HG02970 (cell line): ENCODE data around the gene NRIP3.

Source experiments
- ATAC-seq: cut with Tn5 transposase; IDR thresholded peaks from one replicate; pipeline ENCODE4 v1.9.1; 2021; ENCODE audit warnings: mild to moderate bottlenecking, moderate library complexity, moderate number of reproducible peaks; ENCODE audit not compliant: unreplicated experiment, low FRiP score

Gene NRIP3

GRCh38 chr11:9003573-9004182 lies at the start of gene NRIP3:
Gene NRIP3 (minus strand): TSS chr11:9004001. CDS start chr11:9003935, 66 bp downstream.
- ATAC-seq, result no peak

- ATAC-seq, result no peak
Measured at GRCh38 chr11:9052316-9052715, 48.5 kb upstream of the NRIP3 start.

- ATAC-seq, result no peak
Measured at GRCh38 chr11:9049959-9050358, 46.2 kb upstream of the NRIP3 start.

- no peak for ATAC-seq
Measured at GRCh38 chr11:9047964-9048523, 44.2 kb upstream of the NRIP3 start.

GRCh38 chr11:9046481-9046880 lies 42.7 kb upstream of the NRIP3 start:
- no peak for ATAC-seq

GRCh38 chr11:9042488-9042887 lies 38.7 kb upstream of the NRIP3 start:
- no peak for ATAC-seq

GRCh38 chr11:9041747-9042146 lies 37.9 kb upstream of the NRIP3 start:
- ATAC-seq, result no peak

- ATAC-seq, result no peak
Measured at GRCh38 chr11:9040410-9040809, 36.6 kb upstream of the NRIP3 start.

- ATAC-seq, result no peak
Measured at GRCh38 chr11:9039863-9040262, 36.1 kb upstream of the NRIP3 start.

- ATAC-seq, result no peak
Measured at GRCh38 chr11:9039198-9039597, 35.4 kb upstream of the NRIP3 start.

- no peak for ATAC-seq
Measured at GRCh38 chr11:9038541-9038940, 34.7 kb upstream of the NRIP3 start.

- ATAC-seq, result no peak
Measured at GRCh38 chr11:9037963-9038362, 34.2 kb upstream of the NRIP3 start.

GRCh38 chr11:9037046-9037780 lies 33.4 kb upstream of the NRIP3 start:
- ATAC-seq, result no peak

GRCh38 chr11:9030601-9031000 lies 26.8 kb upstream of the NRIP3 start:
- no peak for ATAC-seq

GRCh38 chr11:9029422-9029821 lies 25.6 kb upstream of the NRIP3 start:
- no peak for ATAC-seq

- ATAC-seq, result no peak
Measured at GRCh38 chr11:9028581-9028980, 24.8 kb upstream of the NRIP3 start.

GRCh38 chr11:9025101-9025850 lies 21.5 kb upstream of the NRIP3 start:
- ATAC-seq, result no peak

GRCh38 chr11:9022961-9023680 lies 19.3 kb upstream of the NRIP3 start:
- ATAC-seq, result no peak

- ATAC-seq, result no peak
Measured at GRCh38 chr11:9020916-9021315, 17.1 kb upstream of the NRIP3 start.

- no peak for ATAC-seq
Measured at GRCh38 chr11:9019861-9020260, 16.1 kb upstream of the NRIP3 start.

- ATAC-seq, result no peak
Measured at GRCh38 chr11:9017773-9018172, 14.0 kb upstream of the NRIP3 start.
